OCI-LY1 (cell line): ENCODE data around the gene CATSPER1.
A peak's percentile ranks its signal among the peaks of the same experiment; 100 is the strongest.

Experiments used
- H2AFZ ChIP-seq: fragments of 200-600 bp; sonication (generic), shearing (Covaris generic); 2 replicates; pipeline ENCODE4 v1.6.0; 2014; ENCODE audit warnings: antibody characterized with exemption, mild to moderate bottlenecking, low read length
- H3F3A ChIP-seq: fragments of 200-600 bp; sonication (generic), shearing (Covaris generic); 2 replicates; pipeline ENCODE4 v1.6.0; 2014; ENCODE audit warnings: mild to moderate bottlenecking, antibody characterized with exemption, low read length, moderate library complexity; ENCODE audit not compliant: insufficient read depth
- H3K27ac ChIP-seq: fragments of 200-600 bp; sonication (generic); 2 replicates; pipeline ENCODE4 v1.5.1; 2014; ENCODE audit warnings: low read length, mixed run types, mild to moderate bottlenecking, low read depth; ENCODE audit not compliant: poor library complexity, severe bottlenecking
- H3K27me3 ChIP-seq: fragments of 200-600 bp; sonication (generic); 2 replicates; pipeline ENCODE4 v1.6.0; 2014; ENCODE audit warnings: antibody characterized with exemption, mild to moderate bottlenecking, low read length, moderate library complexity; ENCODE audit not compliant: insufficient read depth
- H3K36me3 ChIP-seq: fragments of 200-600 bp; sonication (generic); 2 replicates; pipeline ENCODE4 v1.6.1; 2014; ENCODE audit warnings: mild to moderate bottlenecking, antibody characterized with exemption, low read length, moderate library complexity, mixed read lengths; ENCODE audit not compliant: insufficient read depth
- H3K4me1 ChIP-seq: fragments of 200-600 bp; sonication (generic); 2 replicates; pipeline ENCODE4 v1.5.1; 2014; ENCODE audit warnings: mild to moderate bottlenecking, low read length, moderate library complexity; ENCODE audit not compliant: insufficient read depth, severe bottlenecking
- H3K4me2 ChIP-seq: fragments of 200-600 bp; sonication (generic), shearing (Covaris generic); 2 replicates; pipeline ENCODE4 v1.6.1; 2014; ENCODE audit warnings: low read length
- H3K4me3 ChIP-seq: fragments of 200-600 bp; sonication (generic); 2 replicates; pipeline ENCODE4 v1.5.1; 2014; ENCODE audit warnings: low read length, low read depth, mild to moderate bottlenecking, mixed read lengths; ENCODE audit not compliant: poor library complexity, severe bottlenecking
- H3K79me2 ChIP-seq: fragments of 200-600 bp; shearing (Covaris generic); 2 replicates; pipeline ENCODE4 v1.6.1; 2016; ENCODE audit warnings: mixed run types, low read length, mixed read lengths; ENCODE audit not compliant: insufficient read depth
- H3K9ac ChIP-seq: fragments of 200-600 bp; sonication (generic), shearing (Covaris generic); 2 replicates; pipeline ENCODE4 v1.6.1; 2014; ENCODE audit warnings: mild to moderate bottlenecking, low read length, mixed read lengths
- H3K9me2 ChIP-seq: fragments of 200-600 bp; sonication (generic), shearing (Covaris generic); 2 replicates; pipeline ENCODE4 v1.6.1; 2014; ENCODE audit warnings: low read depth, mild to moderate bottlenecking, low read length, mixed read lengths
- H3K9me3 ChIP-seq: fragments of 200-600 bp; shearing (Covaris generic); 2 replicates; pipeline ENCODE4 v1.6.1; 2014; ENCODE audit warnings: low read length, mixed read lengths
- H4K20me1 ChIP-seq: fragments of 200-600 bp; sonication (generic), shearing (Covaris generic); 2 replicates; pipeline ENCODE4 v1.6.0; 2016; ENCODE audit warnings: mild to moderate bottlenecking, low read length; ENCODE audit not compliant: insufficient read depth
- EZH2 ChIP-seq: fragments of 200-600 bp; sonication (generic), shearing (Covaris generic); IDR thresholded peaks from 2 replicates; pipeline ENCODE4 v1.8.0; 2017; ENCODE audit warnings: borderline replicate concordance, mixed run types, mild to moderate bottlenecking, antibody characterized with exemption, low read length, moderate library complexity, mixed read lengths
- TF ChIP-seq, protein P1 (sequence below): fragments of 200-600 bp; sonication (generic), shearing (Covaris generic); IDR thresholded peaks from 2 replicates; pipeline ENCODE4 v1.5.1; 2017; ENCODE audit warnings: mild to moderate bottlenecking, antibody characterized with exemption, low read length, moderate library complexity, mixed read lengths

The CATSPER1 gene

DNA sequence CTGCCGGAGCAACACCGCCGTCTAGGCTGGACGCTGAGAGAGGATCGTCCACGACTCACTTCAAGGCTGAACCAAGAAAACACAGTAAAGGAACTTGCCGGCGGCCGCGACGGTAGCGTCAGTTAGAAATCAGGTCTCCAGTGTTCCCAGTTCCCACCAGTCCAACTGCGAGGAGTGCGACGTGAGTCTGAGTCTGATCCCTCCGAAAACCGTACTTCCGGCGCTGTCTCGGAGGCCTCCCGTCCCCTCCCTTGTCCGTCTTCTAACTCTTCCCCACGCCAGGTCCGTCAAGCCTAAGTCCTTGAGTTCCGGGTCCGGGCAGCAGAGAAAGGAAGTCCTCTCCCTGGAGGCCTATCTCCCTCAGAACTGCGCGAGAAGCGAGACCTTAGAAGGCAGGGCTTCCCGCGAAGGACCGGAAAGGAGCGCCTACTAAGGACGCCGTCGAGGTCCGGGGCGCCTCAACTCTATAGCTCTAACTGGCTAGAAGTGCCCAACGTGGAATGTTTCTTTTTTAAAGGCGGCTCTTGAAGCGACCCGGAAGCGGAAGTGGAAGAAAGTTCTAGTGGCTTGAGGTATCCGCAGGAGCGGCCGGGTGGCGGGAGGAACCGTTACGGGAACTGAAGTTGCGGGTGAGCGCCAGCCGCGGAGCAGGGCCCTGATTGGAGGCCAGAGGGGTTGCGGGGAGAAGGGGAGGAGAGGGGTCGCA is 24.2 kb downstream of the CATSPER1 start, which contains the start of the genes BANF1 and EIF1AD:
Gene BANF1 (plus strand): TSS at position 562 of the 706 bp plus-strand sequence. CDS start 748 bp downstream, outside the sequence.
Gene EIF1AD (minus strand): TSS at position 216 of the 706 bp plus-strand sequence. CDS start 1,768 bp downstream, outside the sequence.
- peaks cover 17% of the 10 kb centered on the region for H3K79me2 ChIP-seq
- H3K36me3 ChIP-seq = peaks cover 59% of the 10 kb centered on the region
- no peak for TF ChIP-seq EZH2
- TF ChIP-seq, protein P1, sequence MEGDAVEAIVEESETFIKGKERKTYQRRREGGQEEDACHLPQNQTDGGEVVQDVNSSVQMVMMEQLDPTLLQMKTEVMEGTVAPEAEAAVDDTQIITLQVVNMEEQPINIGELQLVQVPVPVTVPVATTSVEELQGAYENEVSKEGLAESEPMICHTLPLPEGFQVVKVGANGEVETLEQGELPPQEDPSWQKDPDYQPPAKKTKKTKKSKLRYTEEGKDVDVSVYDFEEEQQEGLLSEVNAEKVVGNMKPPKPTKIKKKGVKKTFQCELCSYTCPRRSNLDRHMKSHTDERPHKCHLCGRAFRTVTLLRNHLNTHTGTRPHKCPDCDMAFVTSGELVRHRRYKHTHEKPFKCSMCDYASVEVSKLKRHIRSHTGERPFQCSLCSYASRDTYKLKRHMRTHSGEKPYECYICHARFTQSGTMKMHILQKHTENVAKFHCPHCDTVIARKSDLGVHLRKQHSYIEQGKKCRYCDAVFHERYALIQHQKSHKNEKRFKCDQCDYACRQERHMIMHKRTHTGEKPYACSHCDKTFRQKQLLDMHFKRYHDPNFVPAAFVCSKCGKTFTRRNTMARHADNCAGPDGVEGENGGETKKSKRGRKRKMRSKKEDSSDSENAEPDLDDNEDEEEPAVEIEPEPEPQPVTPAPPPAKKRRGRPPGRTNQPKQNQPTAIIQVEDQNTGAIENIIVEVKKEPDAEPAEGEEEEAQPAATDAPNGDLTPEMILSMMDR = no peak
- H3K4me1 ChIP-seq = peaks cover 19% of the 10 kb centered on the region
- H4K20me1 ChIP-seq = no peaks in the 10 kb centered on the region
- H3K4me3 ChIP-seq = peak within 1 kb of the TSS; percentile 97
- H3K27ac ChIP-seq = peak within 1 kb of the TSS; percentile 95
- no peaks in the 10 kb centered on the region for H3K9me2 ChIP-seq
- H3K27me3 ChIP-seq = no peaks in the 10 kb centered on the region
- peak within 1 kb of the TSS; percentile 97 for H3K9ac ChIP-seq
- H3K4me2 ChIP-seq = peak within 1 kb of the TSS; percentile 96
- H2AFZ ChIP-seq = no peak within 1 kb of the TSS
- no peaks in the 10 kb centered on the region for H3K9me3 ChIP-seq
- H3F3A ChIP-seq = no peaks in the 10 kb centered on the region

GRCh38 chr11:65997286-65997685 is 29.0 kb downstream of the CATSPER1 start:
- no peak overlapping the region for H3K4me3 ChIP-seq
- H3K9me3 ChIP-seq = no peaks in the 10 kb centered on the region
- no peaks in the 10 kb centered on the region for H4K20me1 ChIP-seq
- no peak overlapping the region for H3K9ac ChIP-seq
- 0 out of 2 replicates have a peak, but pooled peaks cover 3% of the 10 kb centered on the region for H3F3A ChIP-seq
- no peak overlapping the region for H3K27ac ChIP-seq
- H3K4me1 ChIP-seq = peaks cover 9% of the 10 kb centered on the region
- H3K36me3 ChIP-seq = peaks cover 52% of the 10 kb centered on the region
- TF ChIP-seq EZH2 = no peak
- TF ChIP-seq, protein P1 = no peak
- H3K27me3 ChIP-seq = no peaks in the 10 kb centered on the region
- no peak overlapping the region for H3K4me2 ChIP-seq
- H3K9me2 ChIP-seq = no peaks in the 10 kb centered on the region
- peaks cover 9% of the 10 kb centered on the region for H3K79me2 ChIP-seq
- no peak overlapping the region for H2AFZ ChIP-seq

- no peak overlapping the region for H3K9ac ChIP-seq
Observed at GRCh38 chr11:65992056-65992455, 34.2 kb downstream of the CATSPER1 start.

More at GRCh38 chr11:65992056-65992455, 34.2 kb downstream of the CATSPER1 start:
- H3K27ac ChIP-seq = no peak overlapping the region
- no peak overlapping the region for H3K4me3 ChIP-seq
- H3K4me1 ChIP-seq = no peaks in the 10 kb centered on the region
- no peak overlapping the region for H3K4me2 ChIP-seq
- peaks cover 33% of the 10 kb centered on the region for H3K36me3 ChIP-seq
- H3K9me3 ChIP-seq = no peaks in the 10 kb centered on the region
- no peaks in the 10 kb centered on the region for H4K20me1 ChIP-seq
- TF ChIP-seq EZH2 = no peak
- TF ChIP-seq, protein P1 = no peak
- 0 out of 2 replicates have a peak, but pooled peaks cover 3% of the 10 kb centered on the region for H3F3A ChIP-seq
- no peaks in the 10 kb centered on the region for H3K79me2 ChIP-seq
- no peaks in the 10 kb centered on the region for H3K27me3 ChIP-seq
- no peaks in the 10 kb centered on the region for H3K9me2 ChIP-seq
- no peak overlapping the region for H2AFZ ChIP-seq
